NCI-H524 (cell line): ENCODE data around the gene IL7R.
A peak's percentile ranks its signal among the peaks of the same experiment; 100 is the strongest.
"Not testable (repeated sequence)": the region's sequence is repeated elsewhere in the genome, so short reads cannot be mapped to it uniquely, and the experiment has no call there.

Source experiments
- DNase-seq, 2 experiments: peaks; one replicate each; lab custom pipeline; 2025; lab: John Stamatoyannopoulos, UW

Gene IL7R

GRCh38 chr5:35876454-35876853 is 19.8 kb downstream of the IL7R start:
- DNase-seq: no peak

GRCh38 chr5:35876922-35877321 is 20.2 kb downstream of the IL7R start:
- no peak for DNase-seq

GRCh38 chr5:35877655-35878054 is 21.0 kb downstream of the IL7R start:
- no peak for DNase-seq

GRCh38 chr5:35878079-35878478 is 21.4 kb downstream of the IL7R start:
- no peak for DNase-seq

GRCh38 chr5:35879096-35879495 is 22.4 kb downstream of the IL7R start:
- no peak for DNase-seq

- DNase-seq: no peak
Observed at GRCh38 chr5:35879649-35880048, 23.0 kb downstream of the IL7R start.

GRCh38 chr5:35880156-35880555 is 23.5 kb downstream of the IL7R start:
- no peak for DNase-seq

GRCh38 chr5:35881758-35882157 is 25.1 kb downstream of the IL7R start:
- DNase-seq: no peak

GRCh38 chr5:35884191-35884769 is 27.6 kb downstream of the IL7R start:
- DNase-seq: no peak

GRCh38 chr5:35884773-35885172 is 28.1 kb downstream of the IL7R start:
- no peak for DNase-seq

- no peak for DNase-seq
Observed at GRCh38 chr5:35886381-35886780, 29.7 kb downstream of the IL7R start.

- DNase-seq: no peak
Observed at GRCh38 chr5:35887321-35888100, 30.8 kb downstream of the IL7R start.

GRCh38 chr5:35890021-35891020 is 33.6 kb downstream of the IL7R start:
- DNase-seq: no peak

- DNase-seq: not testable (repeated sequence)
Observed at GRCh38 chr5:35892799-35893198, 36.1 kb downstream of the IL7R start.

- DNase-seq: no peak
Observed at GRCh38 chr5:35894131-35894530, 37.4 kb downstream of the IL7R start.

GRCh38 chr5:35898952-35899660 is 42.4 kb downstream of the IL7R start:
- peak; percentile 25 to 70 for DNase-seq

GRCh38 chr5:35899800-35900199 is 43.1 kb downstream of the IL7R start:
- peak in 1 of 2 experiments; percentile 26 for DNase-seq

- peak; percentile 79 to 95 for DNase-seq
Observed at GRCh38 chr5:35900972-35901695, 44.4 kb downstream of the IL7R start.

- peak in 1 of 2 experiments; percentile 51 for DNase-seq
Observed at GRCh38 chr5:35902046-35902672, 45.5 kb downstream of the IL7R start.

- DNase-seq: no peak
Observed at GRCh38 chr5:35903631-35904203, 47.0 kb downstream of the IL7R start.
